ENCODE results near the gene FOXN1.

DNA sequence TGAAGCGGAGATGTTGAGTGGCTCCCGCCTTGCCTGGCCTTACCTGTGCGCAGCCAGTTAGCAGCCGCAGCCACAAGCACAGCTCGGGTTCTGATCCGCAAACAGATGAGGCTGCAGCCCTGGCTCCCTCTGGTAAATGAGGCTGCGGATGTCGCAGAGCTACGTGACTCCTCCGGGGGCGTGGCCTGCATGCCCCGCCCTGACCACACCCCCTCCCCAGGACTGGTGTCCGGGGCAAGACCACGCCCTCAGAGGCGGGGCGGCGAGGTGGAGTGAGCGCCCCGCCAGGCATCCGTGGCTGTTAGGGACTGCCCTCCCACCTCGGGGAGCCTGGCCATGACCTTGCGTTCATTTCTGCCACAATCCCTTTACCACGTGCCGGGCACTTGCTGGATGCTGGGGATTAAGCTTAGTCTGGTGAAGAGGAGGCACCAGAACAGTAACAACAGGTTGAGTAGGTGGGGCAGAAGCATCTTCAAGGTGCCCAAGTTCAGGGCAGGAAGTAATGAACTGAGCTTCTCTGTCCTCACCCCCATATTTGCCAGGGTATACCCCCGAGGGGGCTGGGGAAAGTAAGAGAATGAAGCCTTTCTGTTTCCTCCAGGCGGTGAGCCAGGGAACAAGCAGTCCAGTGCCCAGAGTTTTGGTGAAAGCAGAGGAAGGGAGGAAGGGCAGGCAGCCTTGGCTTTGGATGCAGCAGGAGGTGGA lies 70.8 kb downstream of the FOXN1 start, which contains the start of gene ALDOC:
- TF ChIP-seq EZH2 (IDR thresholded peaks at IDR 0.05) (no peak), POLR2AphosphoS5 (IDR thresholded peaks at IDR 0.05; ENCODE audit: borderline replicate concordance, low read depth, low read length) (peak; percentile 51)

All from SK-N-MC (cell line).